HepG2 (cell line): ENCODE measurements around the gene ENDOG. TPM values are rescaled to one million over a fixed set of nuclear protein-coding genes. Genes with fewer than 3 reads are reported as not detected.

ENCODE experiments used
- CCAR2 ChIP-seq: fragments of 200-400 bp; formaldehyde crosslinking; optimal IDR thresholded peaks from 2 replicates; pipeline ENCODE3; 2018; ENCODE audit warnings: low read depth, mild to moderate bottlenecking, low read length, moderate library complexity
- CHD2 ChIP-seq: IDR thresholded peaks from 2 replicates; pipeline ENCODE4 v1.6.1; 2011; ENCODE audit warnings: low read depth, low read length, improper control_type of control experiment
- ISL2 ChIP-seq: sonication (generic); formaldehyde crosslinking; IDR thresholded peaks from 2 replicates; pipeline ENCODE4 v1.5.0; 2020; ENCODE audit warnings: missing genetic modification reagents
- MXD1 ChIP-seq: sonication (generic); formaldehyde crosslinking; IDR thresholded peaks from 2 replicates; pipeline ENCODE4 v1.4.0; 2020; ENCODE audit warnings: mild to moderate bottlenecking, missing genetic modification reagents
- MYC ChIP-seq: sonication (generic); formaldehyde crosslinking; IDR thresholded peaks from 2 replicates; pipeline ENCODE4 v1.9.0; 2021; ENCODE audit warnings: missing genetic modification reagents, borderline replicate concordance
- NFAT5 ChIP-seq: sonication (generic); formaldehyde crosslinking; IDR thresholded peaks from 2 replicates; pipeline ENCODE4 v1.4.0; 2020; ENCODE audit warnings: missing genetic modification reagents
- NFIB ChIP-seq: sonication (generic); formaldehyde crosslinking; IDR thresholded peaks from 2 replicates; pipeline ENCODE4 v1.9.0; 2021; ENCODE audit warnings: missing genetic modification reagents, mild to moderate bottlenecking, borderline replicate concordance
- PHF21A ChIP-seq: sonication (generic); formaldehyde crosslinking; IDR thresholded peaks from 2 replicates; pipeline ENCODE4 v1.5.0; 2020; ENCODE audit warnings: mild to moderate bottlenecking, missing genetic modification reagents
- TSC22D2 ChIP-seq: sonication (generic); formaldehyde crosslinking; IDR thresholded peaks from 2 replicates; pipeline ENCODE4 v1.5.1; 2020; ENCODE audit warnings: missing genetic modification reagents, mild to moderate bottlenecking, borderline replicate concordance
- YEATS2 ChIP-seq: sonication (generic); formaldehyde crosslinking; IDR thresholded peaks from 2 replicates; pipeline ENCODE4 v1.4.0; 2020; ENCODE audit warnings: missing genetic modification reagents, borderline replicate concordance
- ZNF124 ChIP-seq: sonication (generic); formaldehyde crosslinking; IDR thresholded peaks from 2 replicates; pipeline ENCODE4 v1.4.0; 2020; ENCODE audit warnings: missing genetic modification reagents
- ZNF275 ChIP-seq: sonication (generic); formaldehyde crosslinking; IDR thresholded peaks from 2 replicates; pipeline ENCODE4 v1.8.0; 2022; ENCODE audit warnings: missing genetic modification reagents, mild to moderate bottlenecking, inconsistent platforms, borderline replicate concordance
- ZNF34 ChIP-seq: sonication (generic); formaldehyde crosslinking; IDR thresholded peaks from 2 replicates; pipeline ENCODE4 v1.4.0; 2020; ENCODE audit warnings: mild to moderate bottlenecking, missing genetic modification reagents, borderline replicate concordance
- ZSCAN9 ChIP-seq: IDR thresholded peaks from 2 replicates; pipeline ENCODE4 v1.6.1; 2016; ENCODE audit warnings: borderline replicate concordance
- polyA plus RNA-seq, 8 experiments: library from polyadenylated mRNA; depleted of rRNA in 3 of 8; stranded (reverse) in 7 of 8; unstranded in 1 of 8; fragments of >200 nt; fragmentation: Illumina TruSeq in 4 of 8; extraction: Trizol in 4 of 8; gene quantifications; 2 replicates each; pipeline versions ENCODE4 v1.2.1 to v1.2.3, GENCODE V29; 2011 to 2016; ENCODE audit warnings: low read depth in 4 of 8, missing spikeins in 1 of 8, mixed read lengths in 1 of 8; ENCODE audit not compliant: insufficient read depth in 1 of 8
- total RNA-seq, 5 experiments: library from RNA; depleted of rRNA; stranded (reverse); fragments of >200 nt; fragmentation: Illumina TruSeq; extraction: Trizol; gene quantifications; 2 replicates each; pipeline ENCODE4 v1.2.3, GENCODE V29; 2016; ENCODE audit warnings: low read depth in 1 of 5
- TF ChIP-seq, protein P1 (sequence below): IDR thresholded peaks from 2 replicates; pipeline ENCODE4 v1.4.0; 2020; ENCODE audit warnings: mild to moderate bottlenecking, missing genetic modification reagents

ENDOG gene
- total and polyA plus RNA-seq, 2 of the 13 experiments (the other 11 are each of a cell fraction or from before 2014, with no cell fraction given): 26.3 to 28.8 TPM

- TF ChIP-seq, protein P1, sequence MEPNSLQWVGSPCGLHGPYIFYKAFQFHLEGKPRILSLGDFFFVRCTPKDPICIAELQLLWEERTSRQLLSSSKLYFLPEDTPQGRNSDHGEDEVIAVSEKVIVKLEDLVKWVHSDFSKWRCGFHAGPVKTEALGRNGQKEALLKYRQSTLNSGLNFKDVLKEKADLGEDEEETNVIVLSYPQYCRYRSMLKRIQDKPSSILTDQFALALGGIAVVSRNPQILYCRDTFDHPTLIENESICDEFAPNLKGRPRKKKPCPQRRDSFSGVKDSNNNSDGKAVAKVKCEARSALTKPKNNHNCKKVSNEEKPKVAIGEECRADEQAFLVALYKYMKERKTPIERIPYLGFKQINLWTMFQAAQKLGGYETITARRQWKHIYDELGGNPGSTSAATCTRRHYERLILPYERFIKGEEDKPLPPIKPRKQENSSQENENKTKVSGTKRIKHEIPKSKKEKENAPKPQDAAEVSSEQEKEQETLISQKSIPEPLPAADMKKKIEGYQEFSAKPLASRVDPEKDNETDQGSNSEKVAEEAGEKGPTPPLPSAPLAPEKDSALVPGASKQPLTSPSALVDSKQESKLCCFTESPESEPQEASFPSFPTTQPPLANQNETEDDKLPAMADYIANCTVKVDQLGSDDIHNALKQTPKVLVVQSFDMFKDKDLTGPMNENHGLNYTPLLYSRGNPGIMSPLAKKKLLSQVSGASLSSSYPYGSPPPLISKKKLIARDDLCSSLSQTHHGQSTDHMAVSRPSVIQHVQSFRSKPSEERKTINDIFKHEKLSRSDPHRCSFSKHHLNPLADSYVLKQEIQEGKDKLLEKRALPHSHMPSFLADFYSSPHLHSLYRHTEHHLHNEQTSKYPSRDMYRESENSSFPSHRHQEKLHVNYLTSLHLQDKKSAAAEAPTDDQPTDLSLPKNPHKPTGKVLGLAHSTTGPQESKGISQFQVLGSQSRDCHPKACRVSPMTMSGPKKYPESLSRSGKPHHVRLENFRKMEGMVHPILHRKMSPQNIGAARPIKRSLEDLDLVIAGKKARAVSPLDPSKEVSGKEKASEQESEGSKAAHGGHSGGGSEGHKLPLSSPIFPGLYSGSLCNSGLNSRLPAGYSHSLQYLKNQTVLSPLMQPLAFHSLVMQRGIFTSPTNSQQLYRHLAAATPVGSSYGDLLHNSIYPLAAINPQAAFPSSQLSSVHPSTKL (CRISPR knock-in tag): peak; percentile 40; the same call in 1 of the 2 replicates
- 0 out of 2 replicates have a peak, but pooled peaks have one; percentile 38 for TF ChIP-seq ZNF124 (CRISPR knock-in tag)
- peak; percentile 72; the same call in 1 of the 2 replicates for TF ChIP-seq YEATS2 (CRISPR knock-in tag)
- TF ChIP-seq ZSCAN9 (CRISPR knock-in tag): peak; percentile 70; the same call in 1 of the 2 replicates
- TF ChIP-seq CHD2: no peak
- peak; percentile 22; the same call in 1 of the 2 replicates for TF ChIP-seq MYC (CRISPR knock-in tag)
- TF ChIP-seq ZNF34 (CRISPR knock-in tag): no peak
- no peak; the same call in 1 of the 2 replicates for TF ChIP-seq ISL2
- peak; percentile 65 for TF ChIP-seq MXD1 (CRISPR knock-in tag)
- no peak for TF ChIP-seq CCAR2
- no peak for TF ChIP-seq NFAT5 (CRISPR knock-in tag)
- TF ChIP-seq TSC22D2 (CRISPR knock-in tag): peak; percentile 84; the same call in 1 of the 2 replicates
- TF ChIP-seq PHF21A (CRISPR knock-in tag): no peak; the same call in 1 of the 2 replicates
- no peak for TF ChIP-seq ZNF275 (CRISPR knock-in tag)
- TF ChIP-seq NFIB (CRISPR knock-in tag): no peak
Measured at GRCh38 chr9:128818099-128818838, at the start of gene ENDOG (continued).
